Liver (tissue), 3 donors: Measurements from ENCODE around the gene DAPK2.

Source experiments
- ATF3 ChIP-seq: IDR thresholded peaks from 2 replicates; pipeline ENCODE4 v1.6.1; 2016; ENCODE audit warnings: antibody characterized with exemption
- EGR1 ChIP-seq, 2 donors: IDR thresholded peaks; 2 replicates each; pipeline ENCODE4 v1.6.1; 2016 to 2018; ENCODE audit warnings: antibody characterized with exemption in 2 of 2, low read depth in 2 of 2
- FOXA1 ChIP-seq: IDR thresholded peaks from 2 replicates; pipeline ENCODE4 v1.6.1; 2016; ENCODE audit warnings: antibody characterized with exemption
- GABPA ChIP-seq, 2 donors: IDR thresholded peaks in 1 of 2; conservative IDR thresholded peaks in 1 of 2; 2 replicates each; pipeline ENCODE4 v1.6.1; 2016; ENCODE audit warnings: antibody characterized with exemption in 2 of 2, mild to moderate bottlenecking in 1 of 2, moderate library complexity in 1 of 2
- HNF4G ChIP-seq: IDR thresholded peaks from 2 replicates; pipeline ENCODE4 v1.6.1; 2016; ENCODE audit warnings: antibody characterized with exemption
- JUND ChIP-seq, 2 donors: IDR thresholded peaks; 2 replicates each; pipeline ENCODE4 v1.6.1; 2016; ENCODE audit warnings: antibody characterized with exemption in 2 of 2
- NR2F2 ChIP-seq: IDR thresholded peaks from 2 replicates; pipeline ENCODE4 v1.6.1; 2016; ENCODE audit warnings: antibody characterized with exemption
- RAD21 ChIP-seq, 2 donors: IDR thresholded peaks; 2 replicates each; pipeline ENCODE4 v1.6.1; 2016; ENCODE audit warnings: antibody characterized with exemption in 2 of 2, mild to moderate bottlenecking in 2 of 2
- REST ChIP-seq: IDR thresholded peaks from 2 replicates; pipeline ENCODE4 v1.6.1; 2016; ENCODE audit warnings: antibody characterized with exemption, mild to moderate bottlenecking
- SP1 ChIP-seq: IDR thresholded peaks from 2 replicates; pipeline ENCODE4 v1.6.1; 2018; ENCODE audit warnings: antibody characterized with exemption, mild to moderate bottlenecking
- TAF1 ChIP-seq: conservative IDR thresholded peaks from 2 replicates; pipeline ENCODE4 v1.6.1; 2016; ENCODE audit warnings: antibody characterized with exemption, mild to moderate bottlenecking
- YY1 ChIP-seq: IDR thresholded peaks from 2 replicates; pipeline ENCODE4 v1.6.1; 2016; ENCODE audit warnings: antibody characterized with exemption, mild to moderate bottlenecking
- ZBTB33 ChIP-seq: IDR thresholded peaks from 2 replicates; pipeline ENCODE4 v1.6.1; 2016; ENCODE audit warnings: antibody characterized with exemption
- TF ChIP-seq, protein P1 (sequence below): fragments of 150-350 bp; IDR thresholded peaks from 2 replicates; pipeline ENCODE4 v1.5.1; 2017; ENCODE audit warnings: improper control_type of control experiment, low read depth, low read length; ENCODE audit not compliant: missing input control
- donor health status: healthy.
- donor health status: healthy.

DNA sequence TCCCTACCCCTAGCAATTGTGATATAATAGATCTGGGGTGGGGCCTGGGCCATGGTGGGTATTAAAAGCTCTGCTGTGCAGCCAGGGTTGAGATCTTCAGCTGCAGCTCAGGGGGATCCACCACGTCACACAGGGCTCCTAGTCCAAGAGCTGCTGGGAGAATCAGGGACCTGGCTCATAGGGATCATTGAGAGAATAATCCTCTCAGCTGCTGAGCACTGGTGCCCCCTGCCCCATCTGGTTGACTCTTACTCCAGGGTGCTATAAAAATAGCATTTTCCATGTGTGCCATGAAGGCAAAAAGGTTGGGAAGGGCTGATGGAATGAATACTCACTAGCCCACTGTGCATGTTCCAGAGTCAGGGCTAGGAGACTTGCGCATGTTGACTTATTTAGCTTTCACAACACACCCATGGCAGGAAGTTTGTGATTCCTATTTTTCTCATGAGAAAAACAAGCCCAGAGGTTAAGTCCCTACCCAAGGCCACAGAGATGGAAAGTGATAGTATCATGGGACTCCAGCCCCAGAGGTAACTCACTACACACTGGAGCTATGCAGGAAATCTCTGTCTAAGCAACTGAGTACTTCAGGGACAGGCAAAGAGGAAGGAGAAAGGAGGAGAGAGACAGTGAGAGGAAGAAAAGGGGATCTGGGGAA lies 118.0 kb downstream of the DAPK2 start:
- no peak for TF ChIP-seq REST
- TF ChIP-seq YY1, result no peak
- TF ChIP-seq, protein P1, sequence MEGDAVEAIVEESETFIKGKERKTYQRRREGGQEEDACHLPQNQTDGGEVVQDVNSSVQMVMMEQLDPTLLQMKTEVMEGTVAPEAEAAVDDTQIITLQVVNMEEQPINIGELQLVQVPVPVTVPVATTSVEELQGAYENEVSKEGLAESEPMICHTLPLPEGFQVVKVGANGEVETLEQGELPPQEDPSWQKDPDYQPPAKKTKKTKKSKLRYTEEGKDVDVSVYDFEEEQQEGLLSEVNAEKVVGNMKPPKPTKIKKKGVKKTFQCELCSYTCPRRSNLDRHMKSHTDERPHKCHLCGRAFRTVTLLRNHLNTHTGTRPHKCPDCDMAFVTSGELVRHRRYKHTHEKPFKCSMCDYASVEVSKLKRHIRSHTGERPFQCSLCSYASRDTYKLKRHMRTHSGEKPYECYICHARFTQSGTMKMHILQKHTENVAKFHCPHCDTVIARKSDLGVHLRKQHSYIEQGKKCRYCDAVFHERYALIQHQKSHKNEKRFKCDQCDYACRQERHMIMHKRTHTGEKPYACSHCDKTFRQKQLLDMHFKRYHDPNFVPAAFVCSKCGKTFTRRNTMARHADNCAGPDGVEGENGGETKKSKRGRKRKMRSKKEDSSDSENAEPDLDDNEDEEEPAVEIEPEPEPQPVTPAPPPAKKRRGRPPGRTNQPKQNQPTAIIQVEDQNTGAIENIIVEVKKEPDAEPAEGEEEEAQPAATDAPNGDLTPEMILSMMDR, result no peak
- no peak for TF ChIP-seq FOXA1
- no peak for TF ChIP-seq ZBTB33
- TF ChIP-seq TAF1, result no peak
- TF ChIP-seq EGR1 (IDR thresholded peaks at IDR 0.05; ENCODE audit: low read depth in 2 of 2), result no peak
- no peak for TF ChIP-seq HNF4G
- no peak for TF ChIP-seq ATF3
- no peak for TF ChIP-seq JUND (IDR thresholded peaks at IDR 0.05)
- no peak for TF ChIP-seq RAD21 (IDR thresholded peaks at IDR 0.05)
- TF ChIP-seq SP1, result no peak
- TF ChIP-seq GABPA (IDR thresholded peaks at IDR 0.05 in 1 of 2, conservative IDR thresholded peaks at IDR 0.05 in 1 of 2), result no peak
- TF ChIP-seq NR2F2, result no peak
